Neural crest cell (in vitro differentiated cells): Measurements from ENCODE around the gene SLC25A42. TPM values are rescaled to one million over a fixed set of nuclear protein-coding genes. Genes with fewer than 3 reads are reported as not detected.

Experiments
- DNase-seq: peaks from one replicate; pipeline ENCODE4 v3.0.0; 2021; ENCODE audit warnings: low read depth, mixed read lengths, low spot score
- H3K27ac Mint-ChIP-seq: one replicate; pipeline ENCODE4 v1.8.0; 2021; ENCODE audit warnings: mild to moderate bottlenecking, mixed read lengths; ENCODE audit not compliant: unreplicated experiment
- H3K27me3 Mint-ChIP-seq: 2 replicates; pipeline ENCODE4 v1.8.0; 2021; ENCODE audit warnings: low read depth, mild to moderate bottlenecking, mixed read lengths
- H3K36me3 Mint-ChIP-seq: 2 replicates; pipeline ENCODE4 v1.8.0; 2021; ENCODE audit warnings: low read depth, mild to moderate bottlenecking, mixed read lengths
- H3K4me1 Mint-ChIP-seq: 2 replicates; pipeline ENCODE4 v1.8.0; 2021; ENCODE audit warnings: mixed read lengths
- H3K4me3 Mint-ChIP-seq: one replicate; pipeline ENCODE4 v1.8.0; 2021; ENCODE audit warnings: mild to moderate bottlenecking, mixed read lengths
- H3K9me3 Mint-ChIP-seq: 2 replicates; pipeline ENCODE4 v1.8.0; 2021; ENCODE audit warnings: mixed read lengths
- total RNA-seq: library from RNA; stranded (reverse); gene quantifications from 2 replicates; pipeline ENCODE4 v1.2.1, GENCODE V29; 2021
- TF ChIP-seq, protein P1 (sequence below): fragments of 200-600 bp; sonication (generic); conservative IDR thresholded peaks from 2 replicates; pipeline ENCODE4 v1.5.0; 2021; ENCODE audit warnings: antibody characterized with exemption, mild to moderate bottlenecking

SLC25A42 gene
- total RNA-seq, 1 donor from 2014 or later = 10.5 TPM

DNA sequence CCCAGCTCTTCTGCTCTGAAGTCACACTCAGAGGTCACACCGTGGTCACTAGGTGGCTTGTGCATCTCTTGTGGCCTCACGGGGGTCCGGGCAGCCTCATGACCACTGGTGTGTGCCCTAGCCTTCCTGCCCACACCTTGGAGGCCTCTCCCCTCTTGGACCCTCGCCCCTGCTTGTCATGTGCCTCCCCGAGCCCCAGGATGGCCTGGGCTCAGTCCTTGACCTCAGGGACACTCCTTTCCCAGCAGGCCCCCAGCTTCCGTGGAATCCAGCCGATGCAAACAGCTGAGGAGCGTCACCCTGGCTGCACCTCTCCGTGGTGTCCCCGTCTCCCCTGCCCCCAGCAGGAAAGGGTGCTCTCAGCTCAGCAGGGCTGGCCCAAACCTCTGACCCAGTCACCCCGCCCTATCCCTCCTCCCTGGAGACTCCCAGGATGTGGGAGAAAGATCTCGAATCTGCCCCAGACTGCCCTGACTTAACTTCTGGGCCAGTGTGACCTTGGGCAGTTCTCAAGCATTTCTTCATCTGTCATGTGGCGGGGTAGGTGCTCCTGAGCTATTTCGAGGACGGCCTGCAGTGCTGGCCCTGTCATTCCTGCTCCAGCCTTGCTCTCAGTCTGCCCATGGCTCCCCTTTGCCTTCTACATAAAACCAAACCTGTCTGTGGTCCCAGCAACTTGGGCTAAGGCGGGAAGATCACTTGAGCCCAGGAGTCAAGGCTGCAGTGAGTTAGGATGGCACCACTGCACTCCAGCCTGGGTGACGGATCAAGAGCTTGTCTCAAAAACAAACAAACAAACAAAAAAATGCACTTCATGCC is 4.6 kb upstream of the SLC25A42 start:
- H3K27ac Mint-ChIP-seq = no peak overlapping the region
- TF ChIP-seq, protein P1, sequence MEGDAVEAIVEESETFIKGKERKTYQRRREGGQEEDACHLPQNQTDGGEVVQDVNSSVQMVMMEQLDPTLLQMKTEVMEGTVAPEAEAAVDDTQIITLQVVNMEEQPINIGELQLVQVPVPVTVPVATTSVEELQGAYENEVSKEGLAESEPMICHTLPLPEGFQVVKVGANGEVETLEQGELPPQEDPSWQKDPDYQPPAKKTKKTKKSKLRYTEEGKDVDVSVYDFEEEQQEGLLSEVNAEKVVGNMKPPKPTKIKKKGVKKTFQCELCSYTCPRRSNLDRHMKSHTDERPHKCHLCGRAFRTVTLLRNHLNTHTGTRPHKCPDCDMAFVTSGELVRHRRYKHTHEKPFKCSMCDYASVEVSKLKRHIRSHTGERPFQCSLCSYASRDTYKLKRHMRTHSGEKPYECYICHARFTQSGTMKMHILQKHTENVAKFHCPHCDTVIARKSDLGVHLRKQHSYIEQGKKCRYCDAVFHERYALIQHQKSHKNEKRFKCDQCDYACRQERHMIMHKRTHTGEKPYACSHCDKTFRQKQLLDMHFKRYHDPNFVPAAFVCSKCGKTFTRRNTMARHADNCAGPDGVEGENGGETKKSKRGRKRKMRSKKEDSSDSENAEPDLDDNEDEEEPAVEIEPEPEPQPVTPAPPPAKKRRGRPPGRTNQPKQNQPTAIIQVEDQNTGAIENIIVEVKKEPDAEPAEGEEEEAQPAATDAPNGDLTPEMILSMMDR = no peak
- no peak for DNase-seq
- no peaks in the 10 kb centered on the region for H3K9me3 Mint-ChIP-seq
- H3K4me3 Mint-ChIP-seq = no peak overlapping the region
- H3K27me3 Mint-ChIP-seq = peaks cover 3% of the 10 kb centered on the region
- no peaks in the 10 kb centered on the region for H3K36me3 Mint-ChIP-seq
- H3K4me1 Mint-ChIP-seq = peaks cover 15% of the 10 kb centered on the region

DNA sequence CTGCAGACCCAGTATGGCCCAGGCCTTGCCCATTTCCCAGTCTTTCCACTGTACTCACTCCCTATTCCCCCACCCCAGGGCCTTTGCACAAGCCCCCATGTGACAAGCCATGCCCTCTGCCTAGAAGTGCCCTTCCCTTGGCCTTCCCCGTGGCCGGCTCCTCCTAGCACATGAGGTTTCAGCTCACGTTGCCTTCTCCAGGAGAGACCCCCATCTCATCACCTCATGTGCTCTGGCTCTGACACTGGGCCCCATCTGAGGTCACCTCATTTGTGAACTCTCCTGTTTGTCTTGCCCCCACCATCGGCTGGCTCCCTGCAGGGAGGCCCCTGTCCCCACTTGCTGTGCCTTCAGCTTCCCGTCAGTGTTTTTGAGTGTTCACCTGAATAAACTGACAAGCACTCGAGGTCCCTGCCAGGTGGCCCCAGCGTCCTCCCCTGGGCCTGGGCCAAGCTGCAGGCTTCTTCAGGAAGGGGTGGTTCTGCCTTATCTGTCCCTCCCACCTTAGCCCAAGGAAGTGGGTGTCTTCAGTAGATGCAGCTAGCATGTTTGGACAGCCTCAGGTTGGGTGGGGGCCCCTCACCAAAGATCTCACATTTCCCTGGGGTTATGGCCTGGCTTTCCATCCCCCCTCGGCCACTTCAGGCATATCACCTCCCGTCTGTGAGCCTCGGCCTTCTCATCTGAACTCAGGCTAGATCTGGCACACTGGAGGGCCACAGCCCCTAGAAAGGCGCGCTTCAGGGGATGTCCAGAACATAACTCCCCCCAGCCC is 3.8 kb upstream of the SLC25A42 start:
- TF ChIP-seq, protein P1 = no peak
- peaks cover 8% of the 10 kb centered on the region for H3K27me3 Mint-ChIP-seq
- H3K4me1 Mint-ChIP-seq = peaks cover 23% of the 10 kb centered on the region
- H3K36me3 Mint-ChIP-seq = no peaks in the 10 kb centered on the region
- DNase-seq = no peak
- no peak overlapping the region for H3K4me3 Mint-ChIP-seq
- H3K9me3 Mint-ChIP-seq = no peaks in the 10 kb centered on the region
- H3K27ac Mint-ChIP-seq = no peak overlapping the region

DNA sequence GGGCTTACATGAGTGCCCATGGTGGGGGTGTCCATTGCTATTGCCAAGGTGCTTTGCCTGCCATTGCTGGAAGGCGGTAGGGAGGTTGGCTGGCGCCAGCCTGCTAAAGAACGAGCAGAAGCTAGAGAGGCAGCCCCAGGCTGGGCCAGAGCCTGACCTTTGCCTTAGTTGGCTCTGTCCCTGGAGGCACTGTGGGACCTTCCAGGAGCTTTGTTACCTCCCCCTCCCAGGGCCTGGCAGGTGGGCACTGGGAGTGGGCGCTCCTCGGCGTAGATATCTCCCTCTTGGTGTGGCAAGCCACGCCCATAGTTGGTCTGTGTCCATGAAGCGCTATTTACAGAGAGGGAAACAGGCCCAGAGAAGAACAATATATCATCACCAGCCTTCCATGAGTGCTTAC is 2.3 kb upstream of the SLC25A42 start:
- H3K27me3 Mint-ChIP-seq = peaks cover 17% of the 10 kb centered on the region
- H3K4me1 Mint-ChIP-seq = peaks cover 28% of the 10 kb centered on the region
- H3K27ac Mint-ChIP-seq = peak overlapping the region; percentile 27
- H3K9me3 Mint-ChIP-seq = no peaks in the 10 kb centered on the region
- no peaks in the 10 kb centered on the region for H3K36me3 Mint-ChIP-seq
- DNase-seq = no peak
- peak overlapping the region; percentile 61 for H3K4me3 Mint-ChIP-seq
- TF ChIP-seq, protein P1 = no peak

DNA sequence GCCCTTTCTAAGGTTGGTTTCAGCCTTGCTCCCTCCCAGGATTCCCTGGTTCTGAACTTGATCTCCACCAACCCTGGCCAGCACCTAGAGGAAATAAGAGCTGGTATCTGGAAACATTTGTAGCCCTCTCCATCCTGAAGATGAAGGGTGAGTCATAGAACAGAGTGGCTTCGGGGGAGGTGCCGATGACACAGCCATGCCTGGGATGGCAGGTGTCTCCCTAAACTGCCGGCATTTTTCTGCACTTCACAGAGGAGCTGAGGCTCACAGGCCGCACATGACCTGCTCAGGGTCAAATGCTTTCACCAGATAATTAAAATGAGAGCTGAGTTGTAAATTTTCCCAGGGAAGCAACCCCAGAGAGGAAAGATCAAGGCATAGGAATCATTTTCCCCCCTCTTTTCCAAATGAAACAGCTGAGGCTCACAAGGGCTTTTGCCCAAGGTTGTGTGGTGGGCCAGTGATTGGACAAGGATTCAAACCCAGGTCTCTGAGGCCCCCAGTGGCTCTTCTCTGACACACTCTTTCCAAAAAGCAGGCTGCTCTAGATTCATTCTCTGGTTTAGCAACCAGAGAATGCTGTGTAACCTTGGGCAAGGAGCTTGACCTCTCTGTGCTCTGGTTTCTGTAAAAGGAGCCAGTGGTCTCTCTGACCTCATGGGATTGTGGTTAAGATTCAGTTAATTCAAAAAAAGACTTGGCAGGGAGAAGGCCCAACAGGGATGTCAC is 1.2 kb upstream of the SLC25A42 start:
- Mint-ChIP-seq H3K36me3 (no peaks in the 10 kb centered on the region), H3K27me3 (peaks cover 22% of the 10 kb centered on the region), H3K27ac (peak overlapping the region; percentile 86), H3K4me3 (peak overlapping the region; percentile 90), H3K9me3 (no peaks in the 10 kb centered on the region), H3K4me1 (peaks cover 28% of the 10 kb centered on the region)
- TF ChIP-seq, protein P1 = no peak
- DNase-seq = no peak

DNA sequence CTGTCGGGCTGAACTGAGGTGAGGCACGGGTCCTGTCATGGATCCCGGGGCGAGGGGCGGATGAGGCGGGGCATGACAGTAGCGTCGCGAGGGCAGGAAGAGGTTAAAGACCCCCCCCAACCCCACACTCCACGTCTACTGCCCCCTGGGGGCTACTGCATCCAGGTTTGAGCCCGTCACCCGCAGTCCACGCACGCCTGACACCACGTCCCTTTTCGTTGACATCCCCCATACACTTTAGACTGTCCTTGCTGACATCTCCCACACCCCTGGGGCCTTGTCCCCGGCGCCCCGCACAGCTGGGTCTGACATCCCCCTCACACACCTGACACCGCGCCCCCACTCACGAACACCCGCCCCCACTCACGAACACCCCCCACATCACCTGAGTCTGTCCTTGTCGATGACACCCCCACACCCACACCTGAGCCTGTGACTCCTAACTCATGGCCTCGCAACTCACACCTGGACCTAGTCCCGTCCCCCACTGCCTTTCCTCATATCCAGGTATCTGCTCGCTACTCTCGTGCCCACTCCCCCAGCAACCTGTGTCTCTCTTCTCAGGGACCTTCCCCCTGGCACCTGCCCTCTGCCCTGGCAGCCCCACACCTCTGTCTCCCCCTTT is 416 bp downstream of the SLC25A42 start:
- no peaks in the 10 kb centered on the region for H3K36me3 Mint-ChIP-seq
- peak overlapping the region; percentile 90 for H3K4me3 Mint-ChIP-seq
- H3K27ac Mint-ChIP-seq = no peak overlapping the region
- peaks cover 22% of the 10 kb centered on the region for H3K27me3 Mint-ChIP-seq
- TF ChIP-seq, protein P1 = peak; percentile 49
- no peaks in the 10 kb centered on the region for H3K9me3 Mint-ChIP-seq
- DNase-seq = no peak
- H3K4me1 Mint-ChIP-seq = peaks cover 28% of the 10 kb centered on the region
